Smooth muscle cell (in vitro differentiated cells): Measurements from ENCODE around the gene LIPM. TPM values are rescaled to one million over a fixed set of nuclear protein-coding genes. Genes with fewer than 3 reads are reported as not detected.

Experiments used
- polyA plus RNA-seq: library from polyadenylated mRNA; unstranded; fragments of >200 nt; fragmentation: Nextera tagmentation; extraction: Ambion mirVana; gene quantifications from 2 replicates; pipeline ENCODE4 v1.2.1, GENCODE V29; 2016
- total RNA-seq: library from RNA; depleted of rRNA; stranded (reverse); fragments of >200 nt; gene quantifications from 2 replicates; pipeline ENCODE4 v1.2.3, GENCODE V29; 2014

LIPM gene
- total and polyA plus RNA-seq, 2 experiments from 2014 or later = 0.67 TPM; not detected in 1

Other genes with a start within 250 kb of the LIPM start
- gene RNLS, start 219.4 kb upstream of the LIPM start, total RNA-seq = 11.2 and 17.2 TPM in 2 replicates
- 4.8 and 4.9 TPM in 2 replicates for gene RNLS, start 219.4 kb upstream of the LIPM start, polyA plus RNA-seq
- not detected in 2 replicates for gene LIPJ, start 216.0 kb upstream of the LIPM start, total RNA-seq
- not detected in 2 replicates for gene LIPJ, start 216.0 kb upstream of the LIPM start, polyA plus RNA-seq
- gene LIPF, start 138.3 kb upstream of the LIPM start, total RNA-seq = not detected in 2 replicates
- not detected in 2 replicates for gene LIPF, start 138.3 kb upstream of the LIPM start, polyA plus RNA-seq
- 0.18 and 0.36 TPM in 2 replicates for gene LIPK, start 96.5 kb upstream of the LIPM start, total RNA-seq
- gene LIPK, start 96.5 kb upstream of the LIPM start, polyA plus RNA-seq = 0.52 TPM in 1 of 2 replicates, not detected in the other
- gene LIPN, start 42.7 kb upstream of the LIPM start, total RNA-seq = 0.27 and 0.40 TPM in 2 replicates
- gene LIPN, start 42.7 kb upstream of the LIPM start, polyA plus RNA-seq = not detected in 2 replicates
- 3.4 and 6.9 TPM in 2 replicates for gene ANKRD22, start 49.1 kb downstream of the LIPM start, total RNA-seq
- 1.9 and 2.3 TPM in 2 replicates for gene ANKRD22, start 49.1 kb downstream of the LIPM start, polyA plus RNA-seq
- gene STAMBPL1, start 77.5 kb downstream of the LIPM start, total RNA-seq = 1.1 and 1.2 TPM in 2 replicates
- 0.49 and 0.61 TPM in 2 replicates for gene STAMBPL1, start 77.5 kb downstream of the LIPM start, polyA plus RNA-seq
- 2,305 and 2,362 TPM in 2 replicates for gene ACTA2, start 150.0 kb downstream of the LIPM start, total RNA-seq
- gene ACTA2, start 150.0 kb downstream of the LIPM start, polyA plus RNA-seq = 3,088 and 4,814 TPM in 2 replicates
- 21.8 and 26.7 TPM in 2 replicates for gene FAS, start 188.1 kb downstream of the LIPM start, total RNA-seq
- 9.9 and 14.4 TPM in 2 replicates for gene FAS, start 188.1 kb downstream of the LIPM start, polyA plus RNA-seq